HG03045 (cell line): ENCODE data around the gene ARMC9.
"Not testable (repeated sequence)": the region's sequence is repeated elsewhere in the genome, so short reads cannot be mapped to it uniquely, and the experiment has no call there.

Experiments used
- ATAC-seq: cut with Tn5 transposase; IDR thresholded peaks from one replicate; pipeline ENCODE4 v1.9.1; 2021; ENCODE audit warnings: mild to moderate bottlenecking, moderate library complexity; ENCODE audit not compliant: unreplicated experiment

The ARMC9 gene

DNA sequence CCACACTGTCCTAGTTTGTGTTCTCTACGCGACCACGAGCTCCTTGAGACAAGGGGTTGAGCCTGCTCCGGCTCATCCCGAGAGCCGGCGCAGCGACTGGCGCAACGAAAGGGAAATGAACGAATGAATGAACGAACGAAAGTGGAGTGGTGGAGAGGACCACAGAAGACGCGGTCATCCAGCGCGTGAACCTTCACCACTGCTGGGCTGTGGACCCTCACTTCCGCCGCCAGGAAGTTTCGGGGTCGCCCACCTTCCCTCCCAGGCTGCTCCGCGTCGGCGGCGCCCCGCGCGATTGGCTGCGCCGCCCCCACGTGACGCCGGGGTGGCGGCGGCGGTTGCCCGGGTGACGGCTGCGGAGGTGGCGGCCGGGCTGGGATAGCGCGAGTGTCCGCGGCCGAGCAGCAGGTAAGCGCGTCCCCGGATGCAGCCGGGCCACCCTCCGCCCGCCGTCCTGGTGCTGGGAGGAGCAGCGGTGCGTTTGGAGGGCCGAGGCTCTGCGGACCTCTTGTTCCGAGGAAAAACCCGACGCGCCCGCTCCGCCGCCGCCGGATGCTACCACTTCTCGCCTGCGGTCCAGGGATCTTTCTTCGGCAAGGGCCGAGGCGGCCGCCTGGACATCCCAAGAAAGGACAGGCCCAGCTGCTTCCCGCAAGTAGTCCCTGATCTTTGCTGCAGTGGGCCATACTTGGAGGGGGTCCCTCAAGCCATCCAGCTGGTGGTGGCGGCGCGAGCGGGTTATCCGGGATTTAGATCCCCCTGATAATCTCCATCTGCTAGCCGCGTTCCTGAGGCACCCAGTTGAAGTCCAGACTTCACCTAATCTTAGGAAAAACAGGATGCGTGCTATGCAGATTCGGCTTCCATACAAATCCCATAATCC lies at the start of gene ARMC9:
TSS of gene ARMC9 (plus strand) at position 341 of the 883 bp plus-strand sequence. CDS start 7,608 bp downstream, outside the sequence.
- peak; percentile 96 for ATAC-seq

DNA sequence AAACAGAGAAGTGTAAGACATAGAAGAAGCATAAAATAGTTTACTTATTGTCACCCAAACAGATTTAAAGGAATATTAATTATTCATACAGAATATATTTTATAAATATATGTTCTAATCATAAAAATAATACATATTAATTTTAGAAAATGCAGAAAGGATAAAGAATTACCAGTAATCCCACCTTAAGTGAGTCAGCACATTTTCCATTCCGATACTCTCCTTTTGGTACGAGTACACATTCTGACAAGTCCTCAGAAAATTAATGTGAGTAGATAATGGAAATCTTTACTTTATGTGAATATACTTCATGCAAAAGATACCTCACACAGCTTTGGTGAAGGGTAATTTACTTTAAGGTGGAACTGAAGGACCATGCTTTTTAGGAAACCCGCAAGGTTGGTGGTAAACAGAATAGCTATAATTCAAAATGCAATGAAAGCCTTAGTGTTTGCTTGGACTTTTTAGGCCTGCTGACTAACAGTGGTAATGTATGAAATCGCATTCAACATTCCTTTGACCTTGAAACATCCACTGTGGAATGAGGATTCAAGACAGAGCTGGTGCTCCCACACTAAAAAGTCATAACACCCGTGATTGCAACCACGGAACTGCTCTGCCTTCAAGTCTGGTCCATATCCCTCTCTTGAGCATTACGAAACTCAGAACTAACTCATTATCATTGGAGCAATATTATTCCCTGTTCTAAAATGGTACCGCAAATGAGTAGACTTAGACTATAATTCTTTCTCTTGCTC lies 45.5 kb upstream of the ARMC9 start:
- ATAC-seq, result no peak

- no peak for ATAC-seq
These were observed 39.1 kb upstream of the ARMC9 start for GRCh38 chr2:231159306-231159705.

DNA sequence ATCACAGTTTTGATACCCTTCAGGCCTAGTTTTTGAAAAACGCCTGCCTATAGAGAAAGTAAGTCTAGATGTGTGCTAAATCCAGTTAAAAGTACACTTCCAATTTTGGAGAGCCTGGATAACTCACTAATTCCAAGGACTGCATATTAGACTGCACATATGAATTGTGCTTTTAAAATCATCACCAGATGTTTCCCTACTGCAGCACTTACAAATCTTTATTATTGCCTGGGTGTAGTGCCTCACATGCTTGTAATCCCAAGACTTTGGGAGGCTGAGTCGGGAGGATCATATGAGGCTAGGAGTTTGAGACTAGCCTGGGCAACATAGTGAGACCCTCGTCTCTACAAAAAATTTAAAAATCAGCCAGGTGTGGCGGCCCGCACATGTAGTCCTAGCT lies 37.7 kb upstream of the ARMC9 start:
- no peak for ATAC-seq

GRCh38 chr2:231161252-231161839 lies 37.1 kb upstream of the ARMC9 start:
- ATAC-seq, result no peak

GRCh38 chr2:231161877-231162329 lies 36.5 kb upstream of the ARMC9 start:
- ATAC-seq, result no peak

- ATAC-seq, result no peak
These were observed 35.4 kb upstream of the ARMC9 start for GRCh38 chr2:231163011-231163410.

DNA sequence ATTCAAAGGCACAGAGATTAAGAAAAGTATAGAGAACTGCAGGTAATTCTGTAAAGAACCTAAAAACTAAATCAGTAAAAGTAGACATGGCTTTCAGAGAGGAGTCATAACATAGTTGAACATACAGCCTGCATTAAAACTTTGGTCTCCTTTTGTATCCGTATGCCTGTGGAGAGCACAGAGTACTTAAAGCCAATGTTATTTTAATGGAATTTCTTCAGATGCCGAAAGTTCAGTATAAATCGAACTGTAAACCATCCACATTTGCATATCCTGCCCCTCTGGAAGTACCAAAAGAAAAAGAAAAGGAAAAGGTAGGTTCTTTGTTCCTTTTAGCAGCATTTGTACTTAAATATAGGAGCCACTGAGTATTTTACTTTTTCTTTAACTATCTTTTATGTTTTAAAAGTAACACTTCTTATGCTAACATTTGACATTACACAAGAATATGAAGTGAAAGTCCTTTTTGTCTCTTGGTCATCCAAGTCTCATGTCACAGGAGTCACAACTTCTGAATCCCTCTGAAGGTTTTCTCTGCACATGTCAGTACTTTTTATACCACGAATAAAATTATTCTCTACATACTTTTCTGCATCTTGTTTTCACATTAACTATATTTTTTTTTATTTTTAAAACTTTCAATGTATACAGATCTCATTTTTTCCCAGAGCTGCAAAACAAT lies 34.9 kb upstream of the ARMC9 start:
- ATAC-seq, result no peak

DNA sequence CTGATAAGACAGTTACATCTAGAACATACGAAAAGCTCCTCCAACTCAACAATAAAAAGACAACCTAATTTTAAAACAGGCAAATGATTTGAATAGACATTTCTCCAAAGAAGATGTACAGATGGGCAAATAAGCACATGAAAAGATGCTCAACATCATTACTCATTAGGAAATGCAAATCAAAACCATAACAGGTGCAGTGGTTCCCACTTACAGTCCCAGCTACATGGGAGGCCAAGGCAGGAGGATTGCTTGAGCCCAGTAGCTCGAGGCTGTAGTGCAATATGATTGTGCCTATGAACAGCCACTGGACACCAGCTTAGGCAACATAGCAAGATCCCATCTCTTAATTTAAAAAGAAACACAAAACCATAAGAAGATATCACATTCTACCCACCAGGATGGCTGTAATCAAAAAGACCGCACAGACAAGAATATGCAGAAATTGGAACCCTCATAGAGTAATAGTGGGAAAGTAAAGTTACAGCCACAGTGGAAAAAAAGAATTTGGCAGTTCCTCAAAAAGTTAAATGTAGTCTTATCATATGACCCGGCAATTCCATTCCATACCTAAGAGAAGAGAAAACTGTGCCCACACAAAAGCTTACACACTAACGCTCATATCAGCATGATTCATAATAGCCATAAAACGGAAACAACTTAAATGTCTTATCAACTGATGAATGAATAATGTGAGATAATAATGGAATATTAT lies 30.5 kb upstream of the ARMC9 start:
- ATAC-seq, result no peak

DNA sequence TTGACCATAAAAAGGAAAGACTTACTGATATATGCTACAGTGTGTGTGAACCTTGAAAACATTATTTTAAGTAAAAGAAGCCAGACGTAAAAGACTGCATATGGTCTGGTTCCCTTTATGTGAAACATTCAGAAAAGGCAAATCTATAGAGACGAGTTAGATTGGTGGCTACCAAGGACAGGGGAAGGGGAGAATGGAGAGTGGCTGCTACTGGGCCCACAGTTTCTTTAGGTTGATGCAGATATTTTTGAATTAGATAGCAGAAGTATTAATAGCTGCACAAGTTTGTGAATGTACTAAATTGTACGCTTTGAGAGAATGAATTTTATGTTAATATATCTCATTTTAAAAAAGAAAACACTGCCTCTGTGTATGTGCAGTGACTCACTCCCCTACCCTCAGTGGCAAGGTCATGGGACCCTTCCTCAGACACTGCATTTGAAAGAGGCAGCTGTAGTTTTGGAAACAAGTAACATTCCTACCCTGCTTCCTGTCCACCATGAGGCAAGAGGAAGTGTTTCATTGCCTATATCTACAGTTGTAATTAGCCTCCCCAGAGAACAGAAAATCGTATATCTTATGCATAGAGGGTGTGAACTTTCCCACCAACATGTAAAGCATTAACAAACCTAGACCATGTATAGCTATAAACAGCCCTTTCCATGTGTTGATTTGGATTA lies 29.8 kb upstream of the ARMC9 start:
- no peak for ATAC-seq

GRCh38 chr2:231169488-231169887 lies 28.9 kb upstream of the ARMC9 start:
- no peak for ATAC-seq

GRCh38 chr2:231170055-231170454 lies 28.4 kb upstream of the ARMC9 start:
- no peak for ATAC-seq

- ATAC-seq, result no peak
These were observed 26.4 kb upstream of the ARMC9 start for GRCh38 chr2:231172025-231172424.

- no peak for ATAC-seq
These were observed 24.2 kb upstream of the ARMC9 start for GRCh38 chr2:231174211-231174651.

GRCh38 chr2:231176066-231176465 lies 22.4 kb upstream of the ARMC9 start:
- ATAC-seq, result no peak

GRCh38 chr2:231177156-231178025 lies 21.0 kb upstream of the ARMC9 start:
- ATAC-seq, result no peak

- ATAC-seq, result not testable (repeated sequence)
These were observed 19.6 kb upstream of the ARMC9 start for GRCh38 chr2:231178805-231179204.

GRCh38 chr2:231181860-231182512 lies 16.4 kb upstream of the ARMC9 start:
- peak; percentile 72 for ATAC-seq
